GM19438 (cell line): Measurements from ENCODE around the gene DUSP3.

Source experiments
- ATAC-seq: cut with Tn5 transposase; IDR thresholded peaks from one replicate; pipeline ENCODE4 v1.9.1; 2021; ENCODE audit warnings: low read depth; ENCODE audit not compliant: unreplicated experiment

DUSP3 gene

DNA sequence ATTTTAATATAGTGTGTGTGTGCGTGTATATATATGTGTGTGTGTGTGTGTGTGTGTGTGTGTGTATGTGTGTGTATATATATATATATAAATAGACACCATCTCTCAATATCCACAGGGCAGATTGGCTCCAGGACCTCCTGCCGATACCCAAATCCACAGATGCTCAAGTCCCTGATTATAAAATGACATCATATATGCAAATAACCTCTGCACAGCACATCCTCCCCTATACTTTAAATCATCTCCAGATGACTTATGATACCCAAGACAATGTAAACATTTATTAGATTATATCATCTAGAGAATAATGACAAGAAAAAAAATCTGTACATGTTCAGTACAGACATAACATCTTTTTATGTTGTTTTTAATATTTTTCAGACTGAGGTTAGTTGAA lies 7.8 kb downstream of the DUSP3 start:
- no peak for ATAC-seq

DNA sequence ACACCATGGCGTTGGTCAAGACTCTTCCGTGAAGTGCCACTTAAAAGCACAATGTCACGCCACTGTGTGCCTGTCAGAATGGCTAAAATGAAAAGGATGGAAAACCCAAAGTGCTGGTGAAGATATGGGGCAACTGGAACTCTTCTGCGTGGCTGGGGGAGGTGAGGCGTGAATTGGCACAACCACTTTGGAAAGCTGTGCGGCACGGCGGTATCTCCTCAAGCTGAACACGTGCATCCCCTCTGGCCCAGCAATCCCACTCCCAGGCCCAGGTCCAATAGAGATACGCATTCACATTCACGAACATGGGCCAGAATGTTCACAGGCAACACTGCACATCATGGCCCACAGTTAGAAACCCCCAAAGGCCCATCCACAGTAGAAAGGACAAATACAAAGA lies 8.9 kb downstream of the DUSP3 start:
- ATAC-seq = no peak

DNA sequence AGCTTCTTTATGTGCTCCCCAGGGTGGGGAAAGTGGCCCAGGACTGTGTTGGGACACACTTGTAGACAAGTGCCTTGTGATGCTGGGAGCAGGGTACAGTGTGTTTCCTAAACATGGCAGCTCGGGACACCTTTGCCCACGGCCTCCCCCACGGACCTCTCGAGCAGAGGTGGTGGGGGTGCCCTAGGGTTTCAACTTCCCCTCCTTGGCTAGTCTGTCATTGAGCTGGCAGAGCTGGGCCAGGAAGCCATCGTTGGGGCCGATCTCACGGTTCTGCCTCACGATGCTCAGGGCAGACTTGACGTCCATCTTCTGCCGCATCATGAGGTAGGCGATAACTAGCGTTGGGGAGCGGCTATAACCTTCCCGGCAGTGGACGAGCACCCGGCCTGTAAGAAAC lies 9.4 kb downstream of the DUSP3 start:
- ATAC-seq = no peak

DNA sequence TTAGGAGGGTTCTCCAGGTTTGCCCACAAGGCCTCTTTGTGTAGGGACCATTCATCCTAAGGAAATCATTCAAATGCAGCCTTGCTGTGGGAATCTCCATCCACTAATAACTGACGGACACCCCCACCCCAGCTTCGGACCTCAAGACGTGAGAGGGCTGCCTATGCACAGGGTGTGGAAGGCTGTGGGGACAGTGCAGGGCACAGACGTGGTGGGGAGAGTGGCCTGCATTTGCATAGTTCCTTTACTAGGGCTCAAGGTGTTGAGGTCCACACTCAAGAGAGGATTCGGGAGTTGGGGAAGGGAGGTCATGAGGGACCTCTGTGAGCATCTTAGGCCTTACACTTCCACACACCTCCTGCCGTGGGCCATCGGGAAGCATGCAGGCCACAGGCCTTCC lies 9.8 kb downstream of the DUSP3 start:
- no peak for ATAC-seq

DNA sequence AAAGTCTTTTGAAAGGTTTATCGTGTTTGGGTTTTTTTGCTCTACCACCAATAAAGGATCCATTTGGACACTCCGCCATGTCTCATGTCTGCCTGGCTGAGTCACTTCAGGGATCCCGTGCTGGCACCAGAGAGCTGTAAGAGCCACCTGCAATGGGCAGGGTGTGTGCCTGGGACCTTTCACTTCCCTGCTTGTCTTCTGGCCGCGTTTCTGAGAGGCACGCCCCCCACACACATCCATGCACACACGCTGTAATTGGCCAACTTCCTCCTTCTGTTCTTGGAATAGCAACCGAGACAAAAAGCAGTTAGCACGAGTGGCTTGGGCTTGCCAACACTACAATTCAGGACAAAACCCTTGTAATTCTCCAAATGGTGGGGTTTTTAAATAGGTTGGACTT lies 10.4 kb downstream of the DUSP3 start:
- no peak for ATAC-seq

DNA sequence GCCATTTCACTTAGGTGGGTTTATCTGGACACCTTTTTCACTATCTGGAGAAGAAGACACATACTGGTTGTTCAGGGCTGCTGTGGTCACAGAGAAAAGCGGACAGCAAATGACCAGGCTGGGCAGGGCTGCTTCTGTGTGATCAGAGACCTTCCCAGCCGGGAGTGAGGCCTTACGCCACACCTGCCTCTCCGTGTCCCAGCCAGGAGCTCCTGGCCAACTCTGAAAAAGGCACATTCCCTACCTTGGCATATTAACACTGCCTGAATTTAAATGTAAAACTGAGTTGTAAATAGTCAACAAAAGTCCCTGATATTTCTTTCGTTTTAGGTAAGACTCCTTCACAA lies 11.1 kb downstream of the DUSP3 start:
- no peak for ATAC-seq

DNA sequence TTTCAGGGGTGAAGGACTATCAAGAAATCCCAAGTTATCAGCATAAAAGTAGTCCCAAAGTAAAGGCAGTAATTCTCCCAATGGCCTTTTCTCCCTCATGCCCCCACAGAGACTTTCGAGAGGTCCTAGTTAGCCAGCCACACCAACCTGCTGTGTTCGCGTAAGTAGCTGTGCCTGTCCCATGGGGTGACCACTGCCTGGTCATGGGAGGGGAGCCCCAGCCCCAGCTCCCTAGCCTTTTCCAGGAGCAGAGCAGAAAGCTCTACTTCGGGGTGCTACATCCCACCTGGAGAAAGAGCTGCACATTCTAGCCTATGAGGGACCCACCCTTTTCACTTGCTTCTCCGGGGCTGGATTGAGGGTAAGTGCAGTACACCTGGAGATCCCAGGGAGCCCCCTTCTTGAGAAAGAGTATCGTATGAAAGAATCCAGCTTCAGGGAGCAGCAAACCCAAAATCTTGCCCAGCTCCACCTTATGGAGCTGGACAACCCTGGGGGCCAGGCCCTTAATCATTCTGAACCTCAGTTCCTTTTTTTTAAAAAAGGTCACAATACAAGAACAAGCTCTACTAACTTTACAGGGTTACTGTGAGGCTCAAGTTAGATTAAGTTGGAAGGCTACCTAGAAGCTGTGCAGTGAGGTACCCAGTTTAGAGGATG lies 11.6 kb downstream of the DUSP3 start:
- no peak for ATAC-seq

DNA sequence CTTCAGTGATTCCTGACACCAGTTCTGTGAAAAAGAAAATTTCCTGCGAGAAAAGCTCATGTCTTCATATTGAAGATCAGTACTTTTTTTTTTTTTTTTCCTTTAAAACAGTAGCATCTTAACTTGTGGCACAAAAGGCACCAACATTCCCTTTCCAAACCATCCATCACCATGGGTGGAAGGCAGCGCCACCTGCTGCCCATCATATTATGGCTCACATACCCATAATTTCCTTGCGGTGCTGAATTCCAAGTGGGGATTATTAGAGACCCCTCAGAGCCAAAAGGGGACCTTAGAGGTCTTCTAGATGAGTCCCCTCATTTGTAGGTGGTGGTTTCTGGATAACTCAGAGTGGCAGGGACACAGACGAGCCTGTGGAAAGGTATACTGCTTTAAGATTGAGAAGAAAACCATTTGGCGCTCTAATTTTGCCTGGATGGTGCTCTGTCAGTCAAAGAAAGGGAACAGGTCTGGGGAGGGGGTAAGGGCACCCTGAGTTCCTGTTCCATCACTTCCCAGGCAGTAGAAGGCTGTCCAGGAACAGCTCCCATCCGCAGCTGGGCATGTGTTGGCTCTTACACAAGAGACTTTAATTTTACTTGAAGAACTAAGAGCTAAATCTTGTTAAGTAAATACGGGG lies 12.2 kb downstream of the DUSP3 start:
- ATAC-seq = no peak

DNA sequence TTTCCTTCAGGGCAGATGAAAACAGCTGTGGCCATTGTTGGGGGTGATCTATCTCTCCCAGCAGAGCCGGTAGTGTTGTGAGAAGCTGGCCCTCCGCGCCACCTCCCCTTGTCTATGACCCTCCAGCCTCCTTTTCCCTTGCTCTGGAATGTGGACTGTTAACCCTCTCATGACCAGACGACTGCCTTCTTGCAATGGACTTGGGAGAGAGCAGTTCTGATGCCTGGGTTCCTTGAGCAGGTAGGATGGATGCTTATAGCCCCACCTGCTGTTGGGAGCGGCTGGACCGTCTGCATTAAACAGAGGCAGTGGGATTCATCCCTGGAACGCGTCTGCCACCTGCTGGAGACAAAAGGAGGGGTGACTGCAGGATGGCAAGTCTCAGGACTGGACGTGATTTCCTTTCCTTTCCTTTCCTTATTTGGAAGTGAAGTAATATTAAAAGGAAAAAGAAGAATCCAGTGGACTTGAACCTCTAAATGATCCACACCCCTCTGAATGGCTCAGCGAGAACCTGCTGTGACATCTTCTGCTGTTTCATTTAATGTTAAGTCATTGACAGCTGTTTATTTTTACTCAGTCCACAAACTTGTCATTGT lies 18.4 kb downstream of the DUSP3 start:
- no peak for ATAC-seq

DNA sequence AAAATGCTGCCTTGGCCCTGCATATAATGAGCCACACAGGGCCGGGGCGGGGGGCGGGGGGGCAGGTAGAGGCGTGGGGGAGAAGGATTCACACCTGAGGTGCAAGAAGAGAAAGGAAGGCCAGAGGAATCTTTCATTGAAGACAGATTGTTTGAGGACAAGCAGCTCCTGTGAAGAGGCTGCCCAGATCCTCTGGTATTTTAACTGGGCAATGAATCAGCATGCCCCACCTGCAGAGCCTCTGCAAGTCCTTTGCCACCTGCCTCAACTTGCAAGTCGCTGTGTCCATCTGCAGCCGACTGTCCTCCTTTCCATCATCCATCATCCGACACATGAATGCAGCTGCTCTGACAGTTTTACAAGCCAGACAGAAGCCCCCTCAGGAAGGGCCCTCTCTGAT lies 18.9 kb downstream of the DUSP3 start:
- no peak for ATAC-seq

DNA sequence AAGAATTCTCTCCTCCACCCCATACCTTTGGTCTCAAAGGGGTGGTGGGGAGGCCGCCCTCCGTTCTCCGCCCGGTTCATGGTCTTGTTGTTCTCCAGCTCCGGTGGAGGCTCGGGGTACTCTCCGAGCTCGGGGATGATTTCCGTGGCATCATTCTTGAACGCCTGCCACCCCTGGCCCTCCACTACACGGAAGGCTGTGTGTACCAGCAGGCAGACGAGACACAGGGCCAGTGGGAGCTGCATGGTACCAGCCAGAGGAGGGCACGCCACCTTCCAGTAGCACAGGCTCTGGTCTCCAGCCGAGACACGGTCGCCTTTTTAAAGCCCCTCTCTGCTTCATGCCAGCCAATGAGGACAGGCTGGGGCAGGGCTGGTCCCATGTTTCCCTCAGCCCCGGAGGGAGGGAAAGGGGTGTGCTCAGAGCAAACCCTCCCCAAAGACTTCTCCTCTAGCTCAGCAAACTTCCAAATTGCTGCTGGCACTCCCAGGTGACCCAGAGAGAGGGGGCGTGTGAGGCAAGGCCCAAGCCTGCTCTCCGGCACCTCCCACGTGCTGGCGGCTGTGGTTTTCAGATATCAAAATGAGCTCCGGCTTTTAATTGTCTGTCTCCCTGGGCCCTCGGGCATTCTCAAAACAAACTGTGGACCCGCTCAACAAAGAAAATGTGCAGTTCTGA lies 20.1 kb downstream of the DUSP3 start, which contains the start of gene SOST:
TSS of gene SOST (minus strand) at position 295 of the 678 bp plus-strand sequence. CDS start at position 245, 50 bp downstream.
- ATAC-seq = no peak

DNA sequence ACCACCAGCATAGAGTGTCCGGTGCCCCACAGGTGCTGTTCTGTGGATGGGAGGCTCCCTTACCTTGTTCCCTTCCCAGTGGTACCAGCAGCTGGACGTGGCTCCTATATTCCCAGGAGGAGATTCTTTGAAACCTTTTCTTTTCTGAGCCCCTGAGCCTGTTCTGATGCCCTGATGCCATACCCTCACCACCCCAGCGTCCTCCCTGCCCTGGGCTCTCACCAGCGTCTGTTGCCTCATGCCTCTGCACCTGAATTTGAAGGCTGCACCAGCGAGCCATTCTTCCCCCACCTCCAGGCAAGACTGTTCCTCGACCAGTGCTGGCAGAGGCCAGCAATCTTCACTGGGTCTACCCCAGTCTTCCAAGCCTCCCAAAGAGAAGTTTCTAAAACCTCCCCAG lies 20.7 kb downstream of the DUSP3 start:
- no peak for ATAC-seq

DNA sequence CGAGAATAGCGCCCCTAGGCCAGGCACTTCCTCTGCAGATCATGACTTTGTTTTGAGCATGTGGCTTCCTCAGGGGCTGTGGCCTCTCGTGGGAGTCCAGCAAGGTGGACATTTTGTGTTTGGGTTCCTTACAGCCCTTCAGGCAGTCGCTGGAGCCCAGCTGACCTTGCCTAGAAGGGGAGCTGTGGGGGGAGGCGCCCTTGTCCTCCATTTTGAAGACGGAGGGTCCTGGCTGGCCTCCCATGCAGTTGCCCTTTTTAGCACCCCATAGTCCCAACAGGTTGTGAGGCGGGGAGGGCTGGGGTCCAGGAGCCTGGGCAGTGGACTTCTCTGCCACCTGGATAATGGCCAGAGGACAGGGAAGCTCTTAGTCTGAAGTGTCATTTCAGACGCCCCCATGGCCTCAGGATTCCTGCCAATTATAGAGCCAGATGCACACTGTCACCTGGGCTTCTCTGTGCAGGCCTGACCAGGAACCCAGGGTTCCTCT lies 21.6 kb downstream of the DUSP3 start:
- no peak for ATAC-seq

DNA sequence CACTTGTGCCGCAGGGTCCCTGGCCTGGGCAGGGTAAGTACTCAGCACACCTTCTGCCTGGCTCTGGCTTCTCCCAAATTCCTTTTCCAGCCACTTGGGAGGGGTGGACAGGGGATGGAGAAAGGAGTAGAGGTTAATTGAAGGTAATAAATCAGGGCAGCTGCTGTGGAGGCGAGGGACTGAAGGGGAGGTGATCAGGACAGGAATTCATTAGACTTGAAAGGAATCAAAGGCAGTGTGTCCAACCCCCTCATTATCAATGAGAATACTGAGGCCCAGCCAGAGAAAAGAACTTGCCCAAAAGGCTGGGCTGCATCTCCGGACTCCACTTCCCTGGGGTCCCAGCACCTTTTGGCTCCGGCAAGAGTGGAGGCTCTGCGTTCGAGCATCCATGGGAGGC lies 22.6 kb downstream of the DUSP3 start:
- ATAC-seq = no peak

DNA sequence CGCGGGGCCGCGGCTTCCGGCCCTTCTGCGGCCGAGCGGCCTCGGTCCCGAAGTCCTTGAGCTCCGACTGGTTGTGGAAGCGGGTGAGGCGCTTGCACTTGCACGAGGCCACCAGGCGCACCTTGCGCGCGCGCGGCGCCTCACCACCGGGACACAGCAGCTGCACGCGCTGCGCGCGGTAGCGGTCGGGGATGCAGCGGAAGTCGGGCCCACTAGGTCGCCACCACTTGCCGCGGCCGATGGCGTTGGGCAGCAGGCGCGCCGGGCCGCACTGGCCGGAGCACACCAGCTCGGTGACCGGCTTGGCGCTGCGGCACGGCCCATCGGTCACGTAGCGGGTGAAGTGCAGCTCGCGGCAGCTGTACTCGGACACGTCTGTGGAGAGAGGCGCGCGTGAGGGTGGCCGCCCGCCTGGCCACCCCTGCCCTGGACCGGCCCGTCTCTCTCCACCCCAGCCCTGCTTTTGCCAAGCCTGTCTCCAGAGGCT lies 23.3 kb downstream of the DUSP3 start:
- ATAC-seq = no peak

DNA sequence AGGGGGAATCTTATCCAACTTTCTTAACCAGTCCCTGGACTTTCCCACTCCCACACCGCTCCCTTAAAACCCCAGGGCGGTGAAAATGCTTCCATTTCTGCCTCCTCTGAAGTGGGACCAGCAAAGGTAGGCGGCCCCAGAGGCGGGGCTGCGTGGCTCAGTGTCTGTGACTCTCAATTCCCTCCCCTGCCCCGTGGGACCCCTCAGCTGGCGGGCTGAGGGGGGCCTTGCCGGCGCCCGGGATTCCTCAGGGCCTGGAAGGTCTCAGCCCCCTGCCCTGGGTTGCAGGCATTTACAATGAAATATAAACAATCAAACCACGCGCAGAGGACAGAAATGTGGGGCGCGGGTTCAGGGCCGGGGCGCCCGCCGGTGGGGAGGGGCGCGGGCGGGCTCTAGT lies 23.8 kb downstream of the DUSP3 start:
- no peak for ATAC-seq

DNA sequence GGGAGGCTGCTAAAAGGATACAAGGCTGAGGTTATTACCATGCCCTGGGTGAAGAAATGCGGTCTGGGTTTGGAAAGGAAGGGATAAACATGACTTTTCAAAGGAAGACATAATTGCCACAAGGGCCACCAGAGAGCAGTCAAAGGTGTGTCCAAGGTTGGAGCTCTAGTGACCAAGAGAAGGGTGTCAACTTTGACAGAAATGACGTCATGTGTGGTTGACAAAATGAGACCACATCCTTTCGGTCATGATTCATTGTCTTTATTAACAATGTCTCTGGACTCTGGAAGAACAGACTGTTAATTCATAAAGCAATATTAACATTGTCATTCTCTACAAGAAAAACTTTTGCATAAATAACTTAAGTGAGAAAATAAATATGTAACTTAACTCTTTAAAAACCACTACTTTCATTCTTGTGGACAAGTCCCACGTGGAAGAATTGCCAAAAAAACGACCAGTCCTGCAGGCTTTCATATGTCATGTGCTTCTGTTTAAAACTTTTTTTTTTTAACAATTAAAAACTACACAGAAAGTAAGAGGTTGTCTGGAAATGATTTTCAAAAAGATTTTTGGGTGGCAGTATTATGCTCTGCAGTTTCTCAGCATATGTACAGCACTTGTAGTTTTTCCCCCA lies 25.2 kb downstream of the DUSP3 start:
- no peak for ATAC-seq

DNA sequence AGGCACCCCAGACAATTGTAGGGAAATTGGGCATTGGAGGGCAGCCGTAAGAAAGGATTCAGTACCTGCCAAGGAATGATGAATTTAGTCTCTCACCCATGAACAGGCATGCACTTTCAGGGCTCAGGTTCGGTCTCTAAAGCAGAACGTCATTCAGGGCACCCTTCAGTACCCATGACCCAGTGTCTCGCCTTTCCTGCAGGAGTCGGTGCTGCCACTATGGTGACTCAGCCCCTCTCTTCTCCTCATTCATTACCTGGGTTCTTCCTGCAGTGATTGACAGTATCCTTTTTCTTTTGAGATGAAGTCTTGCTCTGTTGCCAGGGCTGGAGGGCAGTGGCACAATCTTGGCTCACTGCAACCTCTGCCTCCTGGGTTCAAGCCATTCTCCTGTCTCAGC lies 28.6 kb downstream of the DUSP3 start:
- no peak for ATAC-seq

DNA sequence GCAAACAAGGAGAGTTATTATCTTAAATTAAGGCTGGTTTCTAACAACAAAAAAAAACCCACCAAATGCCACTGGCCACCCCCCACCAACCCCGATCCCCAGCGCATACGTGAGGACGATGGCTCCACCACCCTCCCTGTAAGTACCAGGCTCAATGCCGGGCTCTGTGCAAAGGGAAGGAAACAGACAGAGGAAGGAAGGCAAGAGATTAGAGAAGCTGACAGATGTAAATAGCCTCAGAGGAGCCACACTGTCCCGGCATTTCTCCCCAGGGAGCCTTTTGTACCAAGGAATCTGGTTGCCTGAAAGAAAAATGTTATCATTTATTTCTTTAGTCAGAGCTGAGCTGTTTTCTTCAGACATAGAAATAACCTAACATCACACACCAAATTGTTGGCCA lies 33.2 kb downstream of the DUSP3 start:
- ATAC-seq = no peak

DNA sequence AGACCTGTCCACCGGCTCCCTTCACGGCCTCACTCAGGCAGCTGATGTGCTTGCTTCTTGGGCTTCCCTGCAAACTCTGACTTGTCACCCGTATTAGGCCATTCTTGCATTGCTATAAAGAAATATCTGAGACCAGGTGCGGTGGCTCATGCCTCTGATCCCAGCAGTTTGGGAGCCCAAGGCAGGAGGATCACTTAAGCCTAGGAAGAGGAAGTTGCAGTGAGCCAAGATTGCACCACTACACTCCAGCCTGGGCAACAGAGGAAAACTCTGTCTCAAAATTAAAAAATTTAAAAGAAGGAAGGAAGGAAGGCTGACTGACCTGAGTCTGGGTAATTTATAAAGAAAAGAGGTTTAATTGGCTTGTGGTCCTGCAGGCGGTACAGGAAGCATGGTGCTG lies 37.1 kb downstream of the DUSP3 start:
- no peak for ATAC-seq

DNA sequence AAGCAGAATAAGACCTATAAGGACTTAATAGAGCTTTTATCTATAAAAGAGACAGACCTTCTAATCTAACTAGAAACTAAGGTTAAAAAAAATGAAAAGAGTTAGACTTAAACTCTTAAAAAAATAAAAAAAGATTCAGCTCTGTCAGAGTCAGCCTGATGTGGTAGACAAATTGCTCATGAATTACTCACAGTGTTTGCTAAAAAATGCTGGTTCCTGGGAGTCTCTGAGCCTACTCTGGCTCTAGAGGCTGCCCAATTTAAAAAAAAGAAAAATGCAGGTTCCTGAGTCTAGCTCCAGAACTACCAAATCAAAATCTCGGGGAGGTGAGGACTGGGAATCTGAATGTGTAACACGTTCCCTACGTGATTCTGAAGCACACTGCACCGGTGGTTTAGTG lies 38.2 kb downstream of the DUSP3 start:
- no peak for ATAC-seq
